ENCODE results near the gene ABTB2. TPM values are rescaled to one million over a fixed set of nuclear protein-coding genes. Genes with fewer than 3 reads are reported as not detected.

ABTB2 gene
- polyA plus RNA-seq, 1 donor from 2014 or later, result 0.68 TPM

- H3K4me2 ChIP-seq (ENCODE audit: low read length), result no peak overlapping the region
- H3K36me3 ChIP-seq (ENCODE audit: insufficient read depth, low read length), result no peaks in the 10 kb centered on the region
- no peak for TF ChIP-seq TAF1 (IDR thresholded peaks at IDR 0.05; ENCODE audit: low read depth)
- TF ChIP-seq MXI1 (conservative IDR thresholded peaks at IDR 0.05; ENCODE audit: poor library complexity, severe bottlenecking), result no peak
- no peak for TF ChIP-seq POLR2AphosphoS5 (IDR thresholded peaks at IDR 0.05)
- TF ChIP-seq EZH2 (IDR thresholded peaks at IDR 0.05; ENCODE audit: borderline replicate concordance, insufficient read depth, low read length, poor library complexity, severe bottlenecking), result no peak
- no peak for TF ChIP-seq REST (IDR thresholded peaks at IDR 0.05; ENCODE audit: borderline replicate concordance)
- no peak for TF ChIP-seq EP300 (conservative IDR thresholded peaks at IDR 0.05; ENCODE audit: poor library complexity, severe bottlenecking)
- TF ChIP-seq CTCF (IDR thresholded peaks at IDR 0.05; ENCODE audit: poor library complexity, severe bottlenecking), result no peak
- no peak for TF ChIP-seq SMC3 (conservative IDR thresholded peaks at IDR 0.05; ENCODE audit: poor library complexity)
- TF ChIP-seq RAD21 (conservative IDR thresholded peaks at IDR 0.05), result no peak
- no peak overlapping the region for H3K9ac ChIP-seq (ENCODE audit: low read length)
- no peaks in the 10 kb centered on the region for H3F3A ChIP-seq (ENCODE audit: insufficient read depth, low read length, poor library complexity, severe bottlenecking)
- no peak overlapping the region for H3K4me3 ChIP-seq (ENCODE audit: low read length)
- no peaks in the 10 kb centered on the region for H3K27me3 ChIP-seq (ENCODE audit: insufficient read depth, low read depth, low read length)
- H4K20me1 ChIP-seq (ENCODE audit: insufficient read depth), result no peaks in the 10 kb centered on the region
- H3K9me2 ChIP-seq (ENCODE audit: insufficient read depth, low read length), result no peaks in the 10 kb centered on the region
- no peak overlapping the region for H3K27ac ChIP-seq (ENCODE audit: low read length)
- H3K9me3 ChIP-seq (ENCODE audit: low read length), result no peaks in the 10 kb centered on the region
- no peaks in the 10 kb centered on the region for H3K79me2 ChIP-seq (replicated peaks; ENCODE audit: insufficient read depth, low read length)
- H2AFZ ChIP-seq (ENCODE audit: low read depth, low read length), result no peak overlapping the region
These were observed 94.2 kb downstream of the ABTB2 start for GRCh38 chr11:34263441-34264091.

- H3K36me3 ChIP-seq (ENCODE audit: insufficient read depth, low read length), result no peaks in the 10 kb centered on the region
- no peak overlapping the region for H3K9ac ChIP-seq (ENCODE audit: low read length)
- H3K9me2 ChIP-seq (ENCODE audit: insufficient read depth, low read length), result no peaks in the 10 kb centered on the region
- H3K4me2 ChIP-seq (ENCODE audit: low read length), result no peak overlapping the region
- H3K9me3 ChIP-seq (ENCODE audit: low read length), result no peaks in the 10 kb centered on the region
- no peak overlapping the region for H3K27ac ChIP-seq (ENCODE audit: low read length)
- no peak overlapping the region for H2AFZ ChIP-seq (ENCODE audit: low read depth, low read length)
- H3K27me3 ChIP-seq (ENCODE audit: insufficient read depth, low read depth, low read length), result no peaks in the 10 kb centered on the region
- TF ChIP-seq REST (IDR thresholded peaks at IDR 0.05; ENCODE audit: borderline replicate concordance), result no peak
- TF ChIP-seq EZH2 (IDR thresholded peaks at IDR 0.05; ENCODE audit: borderline replicate concordance, insufficient read depth, low read length, poor library complexity, severe bottlenecking), result no peak
- TF ChIP-seq SMC3 (conservative IDR thresholded peaks at IDR 0.05; ENCODE audit: poor library complexity), result no peak
- no peak for TF ChIP-seq POLR2AphosphoS5 (IDR thresholded peaks at IDR 0.05)
- no peak for TF ChIP-seq RAD21 (conservative IDR thresholded peaks at IDR 0.05)
- TF ChIP-seq MXI1 (conservative IDR thresholded peaks at IDR 0.05; ENCODE audit: poor library complexity, severe bottlenecking), result no peak
- no peak for TF ChIP-seq CTCF (IDR thresholded peaks at IDR 0.05; ENCODE audit: poor library complexity, severe bottlenecking)
- no peak for TF ChIP-seq TAF1 (IDR thresholded peaks at IDR 0.05; ENCODE audit: low read depth)
- TF ChIP-seq EP300 (conservative IDR thresholded peaks at IDR 0.05; ENCODE audit: poor library complexity, severe bottlenecking), result no peak
- H3F3A ChIP-seq (ENCODE audit: insufficient read depth, low read length, poor library complexity, severe bottlenecking), result no peaks in the 10 kb centered on the region
- H3K79me2 ChIP-seq (replicated peaks; ENCODE audit: insufficient read depth, low read length), result no peaks in the 10 kb centered on the region
- H4K20me1 ChIP-seq (ENCODE audit: insufficient read depth), result no peaks in the 10 kb centered on the region
- H3K4me3 ChIP-seq (ENCODE audit: low read length), result no peak overlapping the region
These were observed 95.2 kb downstream of the ABTB2 start for GRCh38 chr11:34262531-34263081.

Data from neural cell (in vitro differentiated cells).